ENCODE results near the gene MYPOP. TPM values are rescaled to one million over a fixed set of nuclear protein-coding genes. Genes with fewer than 3 reads are reported as not detected.
A peak's percentile ranks its signal among the peaks of the same experiment; 100 is the strongest.

Gene MYPOP
- total and polyA plus RNA-seq, 9 of the 15 experiments (the other 6 are each of a cell fraction or from before 2014, with no cell fraction given), result 0.32 to 7.6 (median 1.6) TPM

- TF ChIP-seq XRCC3 (IDR thresholded peaks at IDR 0.05) (no peak), PURB (CRISPR knock-in tag; IDR thresholded peaks at IDR 0.05; ENCODE audit: low read depth) (no peak), CTCF (IDR thresholded peaks at IDR 0.05 in 2 of 3, conservative IDR thresholded peaks at IDR 0.05 in 1 of 3; ENCODE audit: insufficient read depth in 2 of 3, low read depth in 1 of 3, low read length in 3 of 3) (peak; percentile 61 to 85 (median 64)), JUND (IDR thresholded peaks at IDR 0.05; ENCODE audit: borderline replicate concordance, low read depth, low read length) (no peak), JUND (tag; IDR thresholded peaks at IDR 0.05; ENCODE audit: borderline replicate concordance, low read depth, low read length) (no peak; the same call in 2 of the 3 replicates), YBX1 (IDR thresholded peaks at IDR 0.05) (no peak), ZC3H11A (IDR thresholded peaks at IDR 0.05; ENCODE audit: low read depth, low read length) (no peak), NR2C2 (CRISPR knock-in tag; IDR thresholded peaks at IDR 0.05) (no peak), NR2C2 (tag; IDR thresholded peaks at IDR 0.05) (no peak), SNIP1 (IDR thresholded peaks at IDR 0.05; ENCODE audit: low read depth) (no peak), SFPQ (IDR thresholded peaks at IDR 0.05; ENCODE audit: low read depth, low read length) (no peak), SMC3 (conservative IDR thresholded peaks at IDR 0.05; ENCODE audit: insufficient read depth, low read depth, low read length) (0 out of 2 replicates have a peak, but pooled peaks have one; percentile 23), MAZ (CRISPR knock-in tag; conservative IDR thresholded peaks at IDR 0.05 in 1 of 2, IDR thresholded peaks at IDR 0.05 in 1 of 2) (peak in 1 of 2 experiments; percentile 48; a peak in 2 of 4 replicates), ZBTB7A (IDR thresholded peaks at IDR 0.05; ENCODE audit: borderline replicate concordance, control insufficient read depth, low read depth, low read length) (peak; percentile 85)
Measured at GRCh38 chr19:45913874-45914830, 11.7 kb upstream of the MYPOP start, which contains the start of gene NANOS2 (continued).
